Activated CD4-positive, alpha-beta T cell treated with anti-CD3 and anti-CD28 coated beads, Interleukin-2, amount 10 ng/mL, durations not matched to agents 7 days and 5 days (primary cell): ENCODE measurements around the gene MYO7B. TPM values are rescaled to one million over a fixed set of nuclear protein-coding genes. Genes with fewer than 3 reads are reported as not detected.
"Not testable (repeated sequence)": the region's sequence is repeated elsewhere in the genome, so short reads cannot be mapped to it uniquely, and the experiment has no call there.

Source experiments
- CTCF ChIA-PET: fragments of 350-600 bp; sonication (Branson Sonifier 250); formaldehyde crosslinking; loops from one replicate; lab custom pipeline; 2021; ENCODE audit warnings: antibody characterized with exemption; lab: Charles Lee
- POLR2A ChIA-PET: fragments of 350-600 bp; sonication (Branson Sonifier 250); formaldehyde crosslinking; loops from one replicate; lab custom pipeline; 2021; ENCODE audit warnings: antibody characterized with exemption; lab: Charles Lee
- DNase-seq: peaks from one replicate; pipeline ENCODE4 v3.0.0-alpha.2; 2020
- H3K27ac Mint-ChIP-seq: one replicate; pipeline ENCODE4 v1.8.0; 2021; ENCODE audit warnings: mild to moderate bottlenecking, moderate library complexity, mixed read lengths
- H3K27me3 Mint-ChIP-seq: one replicate; pipeline ENCODE4 v1.8.0; 2021; ENCODE audit warnings: mixed read lengths
- H3K36me3 Mint-ChIP-seq: one replicate; pipeline ENCODE4 v1.8.0; 2021; ENCODE audit warnings: low read depth, mixed read lengths
- H3K4me1 Mint-ChIP-seq: one replicate; pipeline ENCODE4 v1.8.0; 2021; ENCODE audit warnings: mixed read lengths
- H3K4me3 Mint-ChIP-seq: one replicate; pipeline ENCODE4 v1.8.0; 2021; ENCODE audit warnings: mild to moderate bottlenecking, moderate library complexity, mixed read lengths
- H3K9me3 Mint-ChIP-seq: one replicate; pipeline ENCODE4 v1.8.0; 2021; ENCODE audit warnings: mixed read lengths
- total RNA-seq, 2 experiments: library from RNA; stranded (reverse); gene quantifications; one replicate each; pipeline ENCODE4 v1.2.3, GENCODE V29; 2021

The MYO7B gene
- total RNA-seq, 2 experiments from 2014 or later: 0.60 to 0.69 TPM

- H3K4me1 Mint-ChIP-seq: no peaks in the 10 kb centered on the region
- no peak for DNase-seq
- H3K27me3 Mint-ChIP-seq: peaks cover 40% of the 10 kb centered on the region
- no peaks in the 10 kb centered on the region for H3K9me3 Mint-ChIP-seq
- POLR2A ChIA-PET: no interaction called here
- CTCF ChIA-PET: interaction anchor here (1.2 kb wide), 1 partner anchor 44 kb away, joined by 3 read pairs; no protein-coding TSS in a partner anchor
- no peak overlapping the region for H3K27ac Mint-ChIP-seq
- no peak overlapping the region for H3K4me3 Mint-ChIP-seq
- H3K36me3 Mint-ChIP-seq: no peaks in the 10 kb centered on the region
Observed at GRCh38 chr2:127542231-127542630, 6.7 kb downstream of the MYO7B start.

- H3K36me3 Mint-ChIP-seq, POLR2A ChIA-PET: not testable (repeated sequence)
Observed at GRCh38 chr2:127543013-127543501, 7.6 kb downstream of the MYO7B start.

GRCh38 chr2:127545189-127545588, 9.7 kb downstream of the MYO7B start:
- Mint-ChIP-seq H3K36me3 (no peaks in the 10 kb centered on the region), H3K4me1 (no peaks in the 10 kb centered on the region), H3K27ac (no peak overlapping the region), H3K27me3 (peaks cover 35% of the 10 kb centered on the region), H3K9me3 (no peaks in the 10 kb centered on the region), H3K4me3 (no peak overlapping the region)
- DNase-seq: no peak
- CTCF ChIA-PET: interaction anchor here (1.8 kb wide), 1 partner anchor 11 kb away, joined by 3 read pairs; no protein-coding TSS in a partner anchor
- POLR2A ChIA-PET: no interaction called here

More at GRCh38 chr2:127543013-127543501, 7.6 kb downstream of the MYO7B start:
- H3K9me3 Mint-ChIP-seq, H3K4me1 Mint-ChIP-seq, H3K27ac Mint-ChIP-seq, DNase-seq, H3K4me3 Mint-ChIP-seq, CTCF ChIA-PET: not testable (repeated sequence)
- H3K27me3 Mint-ChIP-seq: peaks cover 39% of the 10 kb centered on the region

GRCh38 chr2:127545796-127546195, 10.3 kb downstream of the MYO7B start:
- no peaks in the 10 kb centered on the region for H3K36me3 Mint-ChIP-seq
- peaks cover 34% of the 10 kb centered on the region for H3K27me3 Mint-ChIP-seq
- H3K4me1 Mint-ChIP-seq: no peaks in the 10 kb centered on the region

GRCh38 chr2:127546797-127547196, 11.3 kb downstream of the MYO7B start:
- H3K9me3 Mint-ChIP-seq: no peaks in the 10 kb centered on the region
- POLR2A ChIA-PET: no interaction called here
- CTCF ChIA-PET: no interaction called here
- H3K4me1 Mint-ChIP-seq: no peaks in the 10 kb centered on the region
- DNase-seq: no peak
- no peak overlapping the region for H3K4me3 Mint-ChIP-seq
- H3K27me3 Mint-ChIP-seq: peaks cover 26% of the 10 kb centered on the region
- H3K36me3 Mint-ChIP-seq: no peaks in the 10 kb centered on the region
- H3K27ac Mint-ChIP-seq: no peak overlapping the region

More at GRCh38 chr2:127545796-127546195, 10.3 kb downstream of the MYO7B start:
- CTCF ChIA-PET: no interaction called here
- POLR2A ChIA-PET: no interaction called here
- Mint-ChIP-seq H3K9me3 (no peaks in the 10 kb centered on the region), H3K27ac (no peak overlapping the region), H3K4me3 (no peak overlapping the region)
- no peak for DNase-seq

- POLR2A ChIA-PET: interaction anchor here (0.6 kb wide), 1 partner anchor 27 kb away, joined by 3 read pairs; no protein-coding TSS in a partner anchor
- H3K27me3 Mint-ChIP-seq: peaks cover 53% of the 10 kb centered on the region
Observed at GRCh38 chr2:127551221-127551930, 15.9 kb downstream of the MYO7B start.

GRCh38 chr2:127552336-127552735, 16.9 kb downstream of the MYO7B start:
- Mint-ChIP-seq H3K4me1 (peaks cover 9% of the 10 kb centered on the region), H3K36me3 (no peaks in the 10 kb centered on the region), H3K27ac (no peak overlapping the region), H3K9me3 (peaks cover 10% of the 10 kb centered on the region), H3K27me3 (peaks cover 55% of the 10 kb centered on the region), H3K4me3 (no peak overlapping the region)
- CTCF ChIA-PET: no interaction called here
- no peak for DNase-seq
- POLR2A ChIA-PET: no interaction called here

More at GRCh38 chr2:127551221-127551930, 15.9 kb downstream of the MYO7B start:
- no peak for DNase-seq
- Mint-ChIP-seq H3K4me1 (peaks cover 9% of the 10 kb centered on the region), H3K4me3 (no peak overlapping the region), H3K36me3 (no peaks in the 10 kb centered on the region), H3K27ac (no peak overlapping the region), H3K9me3 (peaks cover 2% of the 10 kb centered on the region)
- CTCF ChIA-PET: interaction anchor here (0.9 to 1.1 kb wide), 2 partner anchors 8 to 16 kb away, joined by 3 read pairs; partner anchors contain the start of gene MYO7B

- no peak overlapping the region for H3K27ac Mint-ChIP-seq
- peaks cover 9% of the 10 kb centered on the region for H3K4me1 Mint-ChIP-seq
- POLR2A ChIA-PET: no interaction called here
- H3K36me3 Mint-ChIP-seq: no peaks in the 10 kb centered on the region
- CTCF ChIA-PET: no interaction called here
- no peak overlapping the region for H3K4me3 Mint-ChIP-seq
- H3K9me3 Mint-ChIP-seq: peaks cover 10% of the 10 kb centered on the region
- H3K27me3 Mint-ChIP-seq: peaks cover 57% of the 10 kb centered on the region
- DNase-seq: no peak
Observed at GRCh38 chr2:127552846-127553245, 17.4 kb downstream of the MYO7B start.

- Mint-ChIP-seq H3K27me3 (peaks cover 50% of the 10 kb centered on the region), H3K4me1 (peaks cover 20% of the 10 kb centered on the region), H3K9me3 (peaks cover 16% of the 10 kb centered on the region), H3K36me3 (peaks cover 6% of the 10 kb centered on the region), H3K27ac (no peak overlapping the region), H3K4me3 (no peak overlapping the region)
- CTCF ChIA-PET: interaction anchor here (0.7 kb wide), 1 partner anchor 8 kb away, joined by 3 read pairs; no protein-coding TSS in a partner anchor
- DNase-seq: no peak
- POLR2A ChIA-PET: no interaction called here
Observed at GRCh38 chr2:127558911-127559310, 23.4 kb downstream of the MYO7B start.

GRCh38 chr2:127559454-127559853, 24.0 kb downstream of the MYO7B start:
- Mint-ChIP-seq H3K27me3 (peaks cover 48% of the 10 kb centered on the region), H3K27ac (no peak overlapping the region), H3K9me3 (peaks cover 16% of the 10 kb centered on the region), H3K4me3 (no peak overlapping the region), H3K36me3 (peaks cover 6% of the 10 kb centered on the region), H3K4me1 (peaks cover 26% of the 10 kb centered on the region)
- DNase-seq: no peak
- CTCF ChIA-PET: interaction anchor here (0.7 kb wide), 1 partner anchor 9 kb away, joined by 3 read pairs; no protein-coding TSS in a partner anchor
- POLR2A ChIA-PET: no interaction called here

- peaks cover 27% of the 10 kb centered on the region for H3K4me1 Mint-ChIP-seq
- H3K27me3 Mint-ChIP-seq: peaks cover 43% of the 10 kb centered on the region
- no peak overlapping the region for H3K4me3 Mint-ChIP-seq
- H3K36me3 Mint-ChIP-seq: peaks cover 6% of the 10 kb centered on the region
- CTCF ChIA-PET: no interaction called here
- H3K27ac Mint-ChIP-seq: no peak overlapping the region
- POLR2A ChIA-PET: no interaction called here
- no peak for DNase-seq
- H3K9me3 Mint-ChIP-seq: peaks cover 16% of the 10 kb centered on the region
Observed at GRCh38 chr2:127560201-127560930, 24.9 kb downstream of the MYO7B start.

GRCh38 chr2:127560931-127561280, 25.4 kb downstream of the MYO7B start:
- Mint-ChIP-seq H3K4me1 (peaks cover 21% of the 10 kb centered on the region), H3K4me3 (no peak overlapping the region), H3K27me3 (peaks cover 38% of the 10 kb centered on the region), H3K27ac (no peak overlapping the region), H3K36me3 (peaks cover 6% of the 10 kb centered on the region), H3K9me3 (peaks cover 16% of the 10 kb centered on the region)
- ChIA-PET POLR2A (no interaction called here), CTCF (no interaction called here)
- no peak for DNase-seq

GRCh38 chr2:127561371-127561770, 25.9 kb downstream of the MYO7B start:
- H3K36me3 Mint-ChIP-seq: peaks cover 6% of the 10 kb centered on the region
- no peak overlapping the region for H3K27ac Mint-ChIP-seq
- H3K4me1 Mint-ChIP-seq: peaks cover 21% of the 10 kb centered on the region
- DNase-seq: no peak
- ChIA-PET POLR2A (no interaction called here), CTCF (no interaction called here)
- H3K4me3 Mint-ChIP-seq: no peak overlapping the region
- peaks cover 14% of the 10 kb centered on the region for H3K9me3 Mint-ChIP-seq
- peaks cover 33% of the 10 kb centered on the region for H3K27me3 Mint-ChIP-seq
